Measurements from ENCODE around the gene RPN2.

RPN2 gene

DNA sequence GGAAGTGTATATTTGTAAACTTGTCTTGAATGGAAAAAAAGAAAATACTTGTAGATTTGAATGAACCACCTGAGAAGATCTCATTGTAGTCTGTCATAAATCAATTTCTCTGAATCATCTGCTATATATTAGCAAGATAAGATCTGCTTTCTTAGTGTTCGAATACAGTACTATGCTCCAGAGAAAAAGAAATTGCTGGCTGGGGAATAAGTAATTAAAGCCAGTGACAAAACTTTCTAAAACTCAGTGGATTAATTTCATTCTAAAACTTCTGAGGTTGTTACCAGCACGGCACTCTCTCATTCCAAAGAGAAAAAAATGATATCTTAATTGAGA lies 22.7 kb downstream of the RPN2 start:
- TF ChIP-seq EZH2 (IDR thresholded peaks at IDR 0.05) (no peak), POLR2AphosphoS5 (IDR thresholded peaks at IDR 0.05; ENCODE audit: borderline replicate concordance, low read depth, low read length) (no peak), FOXP2 (optimal IDR thresholded peaks at IDR 0.05; ENCODE audit: control extremely low read depth, extremely low read length, insufficient read depth) (no peak)
- H3K4me3 ChIP-seq, result no peak overlapping the region
- H3K27ac ChIP-seq, result peak overlapping the region; percentile 87
- DNase-seq (ENCODE audit: low read depth, low spot score), result no peak
- H3K36me3 ChIP-seq (ENCODE audit: insufficient read depth, low read length), result peaks cover 89% of the 10 kb centered on the region
- no peaks in the 10 kb centered on the region for H3K9me3 ChIP-seq (ENCODE audit: low read depth, low read length)
- H3K9ac ChIP-seq (ENCODE audit: insufficient read length), result no peak overlapping the region

DNA sequence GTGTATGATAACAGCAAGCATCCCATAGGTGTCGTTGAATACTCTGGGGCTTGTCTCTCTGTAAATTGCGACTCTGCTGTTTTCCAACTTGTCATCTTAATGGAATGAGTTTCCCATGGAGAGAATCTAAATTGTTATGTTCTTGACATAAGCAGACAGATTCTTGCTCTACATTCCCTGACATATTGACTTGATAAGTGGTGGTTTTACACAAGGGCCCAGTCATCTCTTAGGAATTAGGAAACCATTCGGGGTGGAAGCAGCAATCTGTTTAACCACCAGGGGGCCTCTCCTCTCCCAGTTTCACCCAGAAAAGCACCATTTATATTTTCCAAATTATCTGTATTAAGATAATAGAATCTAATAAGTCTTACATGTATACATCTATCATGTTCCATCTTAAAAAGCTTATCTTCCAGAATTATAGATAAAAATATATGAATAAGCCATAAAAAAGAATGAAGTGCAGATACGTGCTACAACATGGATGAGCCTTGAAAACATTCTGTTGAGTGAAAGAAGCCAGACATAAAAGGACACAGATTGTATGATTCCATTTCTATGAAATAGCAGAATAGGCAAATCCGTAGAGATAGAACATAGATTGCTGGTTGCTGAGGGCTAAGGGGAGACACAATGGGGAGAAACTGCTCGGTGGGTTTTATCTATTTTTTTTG lies 23.3 kb downstream of the RPN2 start:
- DNase-seq (ENCODE audit: low read depth, low spot score), result no peak
- Histone ChIP-seq H3K9me3 (ENCODE audit: low read depth, low read length) (no peaks in the 10 kb centered on the region), H3K27ac (peak overlapping the region; percentile 87), H3K36me3 (ENCODE audit: insufficient read depth, low read length) (peaks cover 90% of the 10 kb centered on the region), H3K9ac (ENCODE audit: insufficient read length) (no peak overlapping the region), H3K4me3 (no peak overlapping the region)
- no peak for TF ChIP-seq POLR2AphosphoS5 (IDR thresholded peaks at IDR 0.05; ENCODE audit: borderline replicate concordance, low read depth, low read length)
- no peak for TF ChIP-seq EZH2 (IDR thresholded peaks at IDR 0.05)
- TF ChIP-seq FOXP2 (optimal IDR thresholded peaks at IDR 0.05; ENCODE audit: control extremely low read depth, extremely low read length, insufficient read depth), result no peak

DNA sequence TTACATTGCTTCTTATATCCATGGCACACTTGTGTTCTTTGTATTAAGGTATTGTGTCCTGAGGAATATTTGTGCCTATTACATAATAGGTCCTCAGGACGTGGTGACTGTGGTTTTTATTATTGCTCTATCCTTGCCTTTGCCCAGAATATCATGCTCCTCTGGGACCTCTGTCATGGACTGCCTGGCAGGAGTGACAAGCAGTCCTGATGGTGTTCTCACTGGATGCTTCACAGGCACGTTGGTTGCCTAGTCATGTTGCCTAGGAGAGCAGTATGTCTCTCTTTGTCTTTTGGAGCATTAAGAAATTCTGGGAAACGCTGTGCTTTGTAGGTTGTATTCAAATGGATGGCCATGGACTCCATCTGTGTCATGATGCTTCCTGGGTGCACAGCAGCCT lies 24.9 kb downstream of the RPN2 start:
- H3K4me3 ChIP-seq, result no peak overlapping the region
- H3K36me3 ChIP-seq (ENCODE audit: insufficient read depth, low read length), result peaks cover 89% of the 10 kb centered on the region
- TF ChIP-seq POLR2AphosphoS5 (IDR thresholded peaks at IDR 0.05; ENCODE audit: borderline replicate concordance, low read depth, low read length) (no peak), FOXP2 (optimal IDR thresholded peaks at IDR 0.05; ENCODE audit: control extremely low read depth, extremely low read length, insufficient read depth) (no peak), EZH2 (IDR thresholded peaks at IDR 0.05) (no peak)
- H3K9ac ChIP-seq (ENCODE audit: insufficient read length), result no peak overlapping the region
- H3K27ac ChIP-seq, result no peak overlapping the region
- no peaks in the 10 kb centered on the region for H3K9me3 ChIP-seq (ENCODE audit: low read depth, low read length)
- no peak for DNase-seq (ENCODE audit: low read depth, low spot score)

DNA sequence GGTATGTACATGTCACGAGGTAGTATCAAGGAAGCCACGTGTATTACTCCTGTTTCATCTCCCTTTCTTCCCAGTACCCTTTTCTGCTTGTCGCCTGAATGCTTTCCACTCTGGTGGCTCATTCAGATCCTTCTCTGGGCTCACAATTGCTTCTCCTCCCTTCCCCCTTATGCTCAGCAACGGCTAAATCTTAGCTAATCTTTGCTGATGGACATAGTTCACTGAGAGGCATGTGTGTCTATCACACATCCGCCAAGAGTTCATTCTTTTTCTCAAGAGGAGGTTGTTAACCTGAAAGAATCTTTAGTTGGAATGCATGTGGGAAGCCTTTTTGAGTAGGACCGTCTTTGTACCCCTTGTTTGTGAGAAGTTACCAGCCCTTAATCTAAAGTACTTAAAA lies 26.0 kb downstream of the RPN2 start:
- H3K4me3 ChIP-seq, result no peak overlapping the region
- DNase-seq (ENCODE audit: low read depth, low spot score), result no peak
- no peak overlapping the region for H3K27ac ChIP-seq
- H3K9ac ChIP-seq (ENCODE audit: insufficient read length), result no peak overlapping the region
- H3K36me3 ChIP-seq (ENCODE audit: insufficient read depth, low read length), result peaks cover 92% of the 10 kb centered on the region
- no peaks in the 10 kb centered on the region for H3K9me3 ChIP-seq (ENCODE audit: low read depth, low read length)
- no peak for TF ChIP-seq EZH2 (IDR thresholded peaks at IDR 0.05)
- TF ChIP-seq POLR2AphosphoS5 (IDR thresholded peaks at IDR 0.05; ENCODE audit: borderline replicate concordance, low read depth, low read length), result no peak
- no peak for TF ChIP-seq FOXP2 (optimal IDR thresholded peaks at IDR 0.05; ENCODE audit: control extremely low read depth, extremely low read length, insufficient read depth)

DNA sequence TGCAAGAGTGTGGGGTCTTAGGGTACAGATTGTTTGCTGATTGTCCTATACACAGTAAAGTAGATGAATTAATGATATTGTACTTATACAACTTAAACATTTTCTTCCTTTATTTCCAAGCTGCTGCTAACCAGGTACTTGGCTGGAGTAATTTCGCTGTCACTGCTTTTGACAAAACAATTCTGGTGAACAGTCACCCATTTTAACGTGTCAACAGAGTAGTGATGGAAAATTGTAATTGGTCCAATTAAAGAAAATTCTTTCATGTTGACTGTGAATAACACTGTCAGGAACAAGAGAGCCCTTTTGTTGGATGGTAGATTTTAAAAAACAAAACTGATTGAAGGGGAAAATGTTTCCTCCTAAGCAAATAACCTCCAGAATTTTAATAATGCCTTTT lies 26.7 kb downstream of the RPN2 start:
- peaks cover 86% of the 10 kb centered on the region for H3K36me3 ChIP-seq (ENCODE audit: insufficient read depth, low read length)
- no peak for TF ChIP-seq FOXP2 (optimal IDR thresholded peaks at IDR 0.05; ENCODE audit: control extremely low read depth, extremely low read length, insufficient read depth)
- TF ChIP-seq EZH2 (IDR thresholded peaks at IDR 0.05), result no peak
- TF ChIP-seq POLR2AphosphoS5 (IDR thresholded peaks at IDR 0.05; ENCODE audit: borderline replicate concordance, low read depth, low read length), result no peak
- no peaks in the 10 kb centered on the region for H3K9me3 ChIP-seq (ENCODE audit: low read depth, low read length)
- DNase-seq (ENCODE audit: low read depth, low spot score), result no peak
- no peak overlapping the region for H3K27ac ChIP-seq
- no peak overlapping the region for H3K4me3 ChIP-seq
- no peak overlapping the region for H3K9ac ChIP-seq (ENCODE audit: insufficient read length)

DNA sequence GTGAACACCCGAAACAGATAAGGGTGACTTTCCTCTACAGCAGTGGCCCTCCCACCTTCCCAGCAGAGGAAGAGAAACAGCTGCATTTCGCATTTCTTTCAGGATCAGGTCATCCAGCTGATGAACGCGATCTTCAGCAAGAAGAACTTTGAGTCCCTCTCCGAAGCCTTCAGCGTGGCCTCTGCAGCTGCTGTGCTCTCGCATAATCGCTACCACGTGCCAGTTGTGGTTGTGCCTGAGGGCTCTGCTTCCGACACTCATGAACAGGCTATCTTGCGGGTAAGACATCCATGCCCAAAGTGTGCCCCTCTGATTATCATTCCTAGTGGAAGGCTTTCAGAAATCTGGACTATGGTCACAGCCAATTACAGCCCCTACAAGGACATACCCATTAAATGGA lies 28.0 kb downstream of the RPN2 start:
- Histone ChIP-seq H3K9ac (ENCODE audit: insufficient read length) (no peak overlapping the region), H3K9me3 (ENCODE audit: low read depth, low read length) (no peaks in the 10 kb centered on the region), H3K36me3 (ENCODE audit: insufficient read depth, low read length) (peaks cover 78% of the 10 kb centered on the region), H3K4me3 (no peak overlapping the region), H3K27ac (no peak overlapping the region)
- TF ChIP-seq POLR2AphosphoS5 (IDR thresholded peaks at IDR 0.05; ENCODE audit: borderline replicate concordance, low read depth, low read length), result no peak
- DNase-seq (ENCODE audit: low read depth, low spot score), result no peak

DNA sequence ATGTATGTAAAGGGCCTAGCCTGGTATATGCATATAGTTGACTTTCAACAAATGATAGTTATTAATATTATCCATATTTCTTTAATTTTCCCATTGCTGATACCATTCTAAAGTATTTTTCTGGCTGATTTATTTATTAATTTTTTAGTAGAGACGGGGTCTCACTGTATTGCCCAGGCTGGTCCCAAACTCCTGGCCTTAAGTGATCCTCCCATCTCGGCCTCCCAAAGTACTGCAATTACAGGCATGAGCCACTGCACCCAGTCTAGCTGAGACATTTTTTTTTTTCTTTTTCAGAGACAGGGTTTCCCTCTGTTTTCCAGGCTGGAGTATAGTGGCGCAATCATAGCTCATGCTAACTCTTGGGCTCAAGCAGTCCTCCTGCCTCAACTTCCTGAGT lies 30.1 kb downstream of the RPN2 start:
- Histone ChIP-seq H3K36me3 (ENCODE audit: insufficient read depth, low read length) (peaks cover 78% of the 10 kb centered on the region), H3K4me3 (no peak overlapping the region), H3K27ac (no peak overlapping the region), H3K9ac (ENCODE audit: insufficient read length) (no peak overlapping the region), H3K9me3 (ENCODE audit: low read depth, low read length) (no peaks in the 10 kb centered on the region)
- DNase-seq (ENCODE audit: low read depth, low spot score), result no peak
- TF ChIP-seq EZH2 (IDR thresholded peaks at IDR 0.05) (no peak), POLR2AphosphoS5 (IDR thresholded peaks at IDR 0.05; ENCODE audit: borderline replicate concordance, low read depth, low read length) (no peak), FOXP2 (optimal IDR thresholded peaks at IDR 0.05; ENCODE audit: control extremely low read depth, extremely low read length, insufficient read depth) (no peak)

DNA sequence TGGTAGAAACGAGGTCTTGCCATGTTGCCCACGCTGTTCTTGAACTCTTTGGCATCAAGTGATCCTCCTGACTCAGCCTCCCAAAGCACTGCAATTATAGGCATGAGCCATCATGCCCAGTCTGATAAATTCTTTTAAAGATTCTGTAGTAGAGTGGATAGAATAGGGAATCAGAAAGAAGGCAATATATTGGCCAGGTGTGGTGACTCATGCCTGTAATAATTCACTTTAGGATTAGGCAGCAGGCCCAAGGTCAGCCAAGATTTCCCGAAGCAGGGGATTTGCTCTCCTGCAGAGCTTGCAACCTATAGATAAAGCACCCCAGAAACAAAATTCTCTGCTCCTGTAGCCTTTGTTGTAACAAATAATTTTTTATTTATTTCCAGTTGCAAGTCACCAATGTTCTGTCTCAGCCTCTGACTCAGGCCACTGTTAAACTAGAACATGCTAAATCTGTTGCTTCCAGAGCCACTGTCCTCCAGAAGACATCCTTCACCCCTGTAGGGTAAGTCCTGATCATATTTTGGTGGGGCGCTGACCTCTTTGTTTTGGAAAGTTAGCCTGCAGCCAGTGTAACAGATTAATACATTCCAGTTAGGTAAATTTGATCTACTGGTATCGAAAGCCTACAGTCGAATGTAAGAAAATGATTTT lies 30.7 kb downstream of the RPN2 start:
- Histone ChIP-seq H3K9me3 (ENCODE audit: low read depth, low read length) (no peaks in the 10 kb centered on the region), H3K4me3 (no peak overlapping the region), H3K9ac (ENCODE audit: insufficient read length) (no peak overlapping the region), H3K36me3 (ENCODE audit: insufficient read depth, low read length) (peaks cover 78% of the 10 kb centered on the region), H3K27ac (no peak overlapping the region)
- TF ChIP-seq EZH2 (IDR thresholded peaks at IDR 0.05), result no peak
- TF ChIP-seq FOXP2 (optimal IDR thresholded peaks at IDR 0.05; ENCODE audit: control extremely low read depth, extremely low read length, insufficient read depth), result no peak
- no peak for TF ChIP-seq POLR2AphosphoS5 (IDR thresholded peaks at IDR 0.05; ENCODE audit: borderline replicate concordance, low read depth, low read length)
- DNase-seq (ENCODE audit: low read depth, low spot score), result no peak

DNA sequence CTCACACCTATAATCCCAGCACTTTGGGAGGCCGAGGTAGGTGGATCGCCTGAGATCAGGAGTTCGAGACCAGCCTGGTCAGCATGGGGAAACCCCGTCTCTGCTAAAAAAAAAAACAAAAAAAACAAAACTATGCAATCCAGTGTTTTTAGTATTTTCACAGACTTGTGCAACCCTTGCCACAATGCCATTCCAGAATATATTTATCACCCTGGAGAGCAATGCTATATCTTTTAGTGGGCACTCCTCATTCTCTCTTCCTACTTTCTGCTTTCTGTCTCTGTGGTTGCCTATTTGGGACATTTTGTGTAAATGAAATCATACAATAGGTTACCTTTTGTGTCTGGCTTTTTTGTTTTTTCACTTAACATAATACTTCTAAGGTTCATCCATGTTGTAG lies 39.3 kb downstream of the RPN2 start:
- H3K9me3 ChIP-seq (ENCODE audit: low read depth, low read length), result no peaks in the 10 kb centered on the region
- H3K36me3 ChIP-seq (ENCODE audit: insufficient read depth, low read length), result peaks cover 57% of the 10 kb centered on the region
- no peak overlapping the region for H3K9ac ChIP-seq (ENCODE audit: insufficient read length)
- TF ChIP-seq POLR2AphosphoS5 (IDR thresholded peaks at IDR 0.05; ENCODE audit: borderline replicate concordance, low read depth, low read length) (no peak), FOXP2 (optimal IDR thresholded peaks at IDR 0.05; ENCODE audit: control extremely low read depth, extremely low read length, insufficient read depth) (no peak), EZH2 (IDR thresholded peaks at IDR 0.05) (no peak)
- no peak for DNase-seq (ENCODE audit: low read depth, low spot score)
- H3K4me3 ChIP-seq, result no peak overlapping the region
- H3K27ac ChIP-seq, result no peak overlapping the region

Measured in SK-N-MC (cell line).